IPS-18a (cell line): ENCODE data around the gene PITX2.

Source experiments
- H3K27ac ChIP-seq: one replicate; pipeline ENCODE4 v1.5.1; 2013; ENCODE audit warnings: low read length
- H3K27me3 ChIP-seq: one replicate; pipeline ENCODE4 v1.6.1; 2013; ENCODE audit warnings: mild to moderate bottlenecking, low read length; ENCODE audit not compliant: control insufficient read depth, insufficient read depth
- H3K36me3 ChIP-seq: one replicate; pipeline ENCODE4 v1.6.1; 2013; ENCODE audit warnings: low read depth, low read length; ENCODE audit not compliant: control insufficient read depth
- H3K4me1 ChIP-seq: one replicate; pipeline ENCODE4 v1.6.1; 2013; ENCODE audit warnings: low read depth, low read length; ENCODE audit not compliant: control insufficient read depth
- H3K4me3 ChIP-seq: one replicate; pipeline ENCODE4 v1.5.1; 2013; ENCODE audit warnings: low read length
- H3K9ac ChIP-seq: one replicate; pipeline ENCODE4 v1.6.1; 2013; ENCODE audit warnings: mild to moderate bottlenecking, low read length, moderate library complexity
- H3K9me3 ChIP-seq: one replicate; pipeline ENCODE4 v1.6.1; 2013; ENCODE audit warnings: low read depth, low read length; ENCODE audit not compliant: control insufficient read depth

The PITX2 gene

GRCh38 chr4:110622841-110623717 is at the start of gene PITX2:
Gene PITX2 (minus strand): TSS chr4:110623077. CDS start chr4:110622460, 617 bp downstream.
- Histone ChIP-seq H3K9me3 (no peaks in the 10 kb centered on the region), H3K27ac (no peak within 1 kb of the TSS), H3K9ac (no peak within 1 kb of the TSS), H3K27me3 (peaks cover 99% of the 10 kb centered on the region), H3K36me3 (no peaks in the 10 kb centered on the region), H3K4me1 (peaks cover 30% of the 10 kb centered on the region), H3K4me3 (peak within 1 kb of the TSS; percentile 58)

GRCh38 chr4:110671679-110672078 is 48.8 kb upstream of the PITX2 start:
- no peaks in the 10 kb centered on the region for H3K9me3 ChIP-seq
- H3K9ac ChIP-seq = no peak overlapping the region
- H3K27me3 ChIP-seq = no peaks in the 10 kb centered on the region
- no peaks in the 10 kb centered on the region for H3K4me1 ChIP-seq
- H3K4me3 ChIP-seq = no peak overlapping the region
- H3K27ac ChIP-seq = no peak overlapping the region
- H3K36me3 ChIP-seq = no peaks in the 10 kb centered on the region

GRCh38 chr4:110669663-110670062 is 46.8 kb upstream of the PITX2 start:
- Histone ChIP-seq H3K27me3 (no peaks in the 10 kb centered on the region), H3K27ac (no peak overlapping the region), H3K4me3 (no peak overlapping the region), H3K36me3 (no peaks in the 10 kb centered on the region), H3K9me3 (no peaks in the 10 kb centered on the region), H3K9ac (no peak overlapping the region), H3K4me1 (no peaks in the 10 kb centered on the region)

GRCh38 chr4:110668463-110669235 is 45.8 kb upstream of the PITX2 start:
- Histone ChIP-seq H3K9me3 (no peaks in the 10 kb centered on the region), H3K4me3 (no peak overlapping the region), H3K27ac (no peak overlapping the region), H3K4me1 (no peaks in the 10 kb centered on the region), H3K36me3 (no peaks in the 10 kb centered on the region), H3K27me3 (no peaks in the 10 kb centered on the region), H3K9ac (no peak overlapping the region)

GRCh38 chr4:110667670-110668069 is 44.8 kb upstream of the PITX2 start:
- no peak overlapping the region for H3K9ac ChIP-seq
- no peaks in the 10 kb centered on the region for H3K27me3 ChIP-seq
- no peak overlapping the region for H3K4me3 ChIP-seq
- no peak overlapping the region for H3K27ac ChIP-seq
- H3K36me3 ChIP-seq = no peaks in the 10 kb centered on the region
- H3K9me3 ChIP-seq = no peaks in the 10 kb centered on the region
- no peaks in the 10 kb centered on the region for H3K4me1 ChIP-seq

- Histone ChIP-seq H3K9ac (no peak overlapping the region), H3K4me3 (no peak overlapping the region), H3K27me3 (no peaks in the 10 kb centered on the region), H3K36me3 (no peaks in the 10 kb centered on the region), H3K9me3 (no peaks in the 10 kb centered on the region), H3K27ac (no peak overlapping the region), H3K4me1 (no peaks in the 10 kb centered on the region)
Measured at GRCh38 chr4:110666030-110666429, 43.2 kb upstream of the PITX2 start.

GRCh38 chr4:110663738-110664444 is 41.0 kb upstream of the PITX2 start:
- Histone ChIP-seq H3K9ac (no peak overlapping the region), H3K4me3 (no peak overlapping the region), H3K9me3 (no peaks in the 10 kb centered on the region), H3K27ac (no peak overlapping the region), H3K36me3 (no peaks in the 10 kb centered on the region), H3K4me1 (no peaks in the 10 kb centered on the region), H3K27me3 (no peaks in the 10 kb centered on the region)

- no peak overlapping the region for H3K9ac ChIP-seq
- H3K36me3 ChIP-seq = no peaks in the 10 kb centered on the region
- no peaks in the 10 kb centered on the region for H3K27me3 ChIP-seq
- no peaks in the 10 kb centered on the region for H3K4me1 ChIP-seq
- no peak overlapping the region for H3K27ac ChIP-seq
- no peaks in the 10 kb centered on the region for H3K9me3 ChIP-seq
- H3K4me3 ChIP-seq = no peak overlapping the region
Measured at GRCh38 chr4:110663206-110663605, 40.3 kb upstream of the PITX2 start.

GRCh38 chr4:110660755-110661154 is 37.9 kb upstream of the PITX2 start:
- H3K36me3 ChIP-seq = no peaks in the 10 kb centered on the region
- no peaks in the 10 kb centered on the region for H3K9me3 ChIP-seq
- H3K27ac ChIP-seq = no peak overlapping the region
- no peaks in the 10 kb centered on the region for H3K4me1 ChIP-seq
- H3K27me3 ChIP-seq = no peaks in the 10 kb centered on the region
- no peak overlapping the region for H3K9ac ChIP-seq
- no peak overlapping the region for H3K4me3 ChIP-seq

- Histone ChIP-seq H3K4me3 (no peak overlapping the region), H3K9ac (no peak overlapping the region), H3K27ac (no peak overlapping the region), H3K9me3 (peaks cover 6% of the 10 kb centered on the region), H3K36me3 (no peaks in the 10 kb centered on the region), H3K4me1 (no peaks in the 10 kb centered on the region), H3K27me3 (no peaks in the 10 kb centered on the region)
Measured at GRCh38 chr4:110654254-110654635, 31.4 kb upstream of the PITX2 start.
